Ishikawa (cell line): ENCODE results near the gene SF1.

ENCODE experiments used
- CEBPB ChIP-seq: IDR thresholded peaks from 2 replicates; pipeline ENCODE4 v1.6.1; 2012
- EP300 ChIP-seq: IDR thresholded peaks from 2 replicates; pipeline ENCODE4 v1.6.1; 2012; ENCODE audit warnings: borderline replicate concordance
- TCF12 ChIP-seq: IDR thresholded peaks from 2 replicates; pipeline ENCODE4 v1.6.1; 2012; ENCODE audit warnings: low read depth
- TEAD4 ChIP-seq: IDR thresholded peaks from 2 replicates; pipeline ENCODE4 v1.6.1; 2012
- YY1 ChIP-seq: IDR thresholded peaks from 2 replicates; pipeline ENCODE4 v1.6.1; 2012; ENCODE audit warnings: low read depth
- TF ChIP-seq, protein P1 (sequence below): IDR thresholded peaks from 2 replicates; pipeline ENCODE4 v1.6.1; 2012

DNA sequence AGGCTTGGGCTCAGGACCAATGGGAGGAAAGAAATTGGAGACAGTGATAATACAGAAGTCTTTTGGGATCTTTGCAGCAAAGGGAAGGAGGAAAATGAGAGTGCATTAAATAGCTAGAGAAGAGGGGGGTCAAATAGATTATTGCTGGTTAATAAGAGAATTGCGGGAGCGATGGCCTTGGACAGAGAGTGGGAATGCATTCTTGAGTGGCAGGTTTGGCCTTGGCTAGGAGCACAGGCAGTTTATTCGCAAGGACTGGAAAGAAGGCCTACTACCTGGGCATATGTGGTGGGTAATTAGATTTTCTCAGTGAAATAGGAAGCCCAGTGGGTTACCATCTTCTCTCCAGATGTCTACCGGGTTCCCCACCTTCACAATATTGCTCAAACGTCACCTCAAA is 35.5 kb upstream of the SF1 start:
- TF ChIP-seq EP300 (no peak), CEBPB (no peak), TEAD4 (no peak), YY1 (no peak), TCF12 (no peak)
- TF ChIP-seq, protein P1, sequence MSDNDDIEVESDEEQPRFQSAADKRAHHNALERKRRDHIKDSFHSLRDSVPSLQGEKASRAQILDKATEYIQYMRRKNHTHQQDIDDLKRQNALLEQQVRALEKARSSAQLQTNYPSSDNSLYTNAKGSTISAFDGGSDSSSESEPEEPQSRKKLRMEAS: no peak
